ENCODE data around the gene PPBP.

- TF ChIP-seq POLR2A (IDR thresholded peaks at IDR 0.05; ENCODE audit: extremely low read depth, insufficient read length) = no peak
- TF ChIP-seq CTCF (IDR thresholded peaks at IDR 0.05; ENCODE audit: low read depth, low read length) = no peak
- no peak for TF ChIP-seq MAX (IDR thresholded peaks at IDR 0.05; ENCODE audit: low read depth, low read length)
- no peak for TF ChIP-seq MYC (IDR thresholded peaks at IDR 0.05; ENCODE audit: low read depth, low read length)
Measured at GRCh38 chr4:73952352-73952751, 35.6 kb downstream of the PPBP start.

All from NB4 (cell line).